ENCODE data around the gene STRN4. TPM values are rescaled to one million over a fixed set of nuclear protein-coding genes. Genes with fewer than 3 reads are reported as not detected.
A peak's percentile ranks its signal among the peaks of the same experiment; 100 is the strongest.

STRN4 gene
- total and polyA plus RNA-seq, 9 of the 15 experiments (the other 6 are each of a cell fraction or from before 2014, with no cell fraction given): 0.62 to 83.7 (median 36.9) TPM

DNA sequence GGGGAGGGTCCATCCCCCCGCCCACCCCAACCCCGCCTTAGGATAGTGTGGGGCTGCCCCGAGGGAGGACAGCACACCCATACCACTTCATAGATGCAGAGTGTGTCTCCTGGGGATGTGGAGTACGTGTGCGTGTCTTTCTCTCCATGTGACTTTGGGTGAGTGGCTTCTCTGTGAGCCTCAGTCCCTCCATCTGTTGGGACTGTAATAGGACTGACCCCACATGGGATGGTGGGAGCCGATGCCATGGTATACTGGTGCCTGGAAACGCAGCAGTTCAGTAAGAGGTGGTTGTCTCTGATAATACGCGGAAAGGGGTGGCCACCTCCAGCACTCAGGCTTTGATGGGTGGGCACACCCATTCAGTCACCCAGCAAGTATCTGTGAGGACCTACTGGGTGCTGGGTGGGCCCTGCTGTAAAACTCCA is 28.5 kb downstream of the STRN4 start (continued):
- no peak for TF ChIP-seq ZNF174 (CRISPR knock-in tag; IDR thresholded peaks at IDR 0.05)
- TF ChIP-seq NR2C1 (IDR thresholded peaks at IDR 0.05): no peak
- TF ChIP-seq NR2C1 (tag; IDR thresholded peaks at IDR 0.05): no peak
- TF ChIP-seq, protein P1, sequence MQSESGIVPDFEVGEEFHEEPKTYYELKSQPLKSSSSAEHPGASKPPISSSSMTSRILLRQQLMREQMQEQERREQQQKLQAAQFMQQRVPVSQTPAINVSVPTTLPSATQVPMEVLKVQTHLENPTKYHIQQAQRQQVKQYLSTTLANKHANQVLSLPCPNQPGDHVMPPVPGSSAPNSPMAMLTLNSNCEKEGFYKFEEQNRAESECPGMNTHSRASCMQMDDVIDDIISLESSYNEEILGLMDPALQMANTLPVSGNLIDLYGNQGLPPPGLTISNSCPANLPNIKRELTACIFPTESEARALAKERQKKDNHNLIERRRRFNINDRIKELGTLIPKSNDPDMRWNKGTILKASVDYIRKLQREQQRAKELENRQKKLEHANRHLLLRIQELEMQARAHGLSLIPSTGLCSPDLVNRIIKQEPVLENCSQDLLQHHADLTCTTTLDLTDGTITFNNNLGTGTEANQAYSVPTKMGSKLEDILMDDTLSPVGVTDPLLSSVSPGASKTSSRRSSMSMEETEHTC (IDR thresholded peaks at IDR 0.05): no peak
- TF ChIP-seq ATF7 (IDR thresholded peaks at IDR 0.05): no peak
- no peak for TF ChIP-seq ZFP36 (IDR thresholded peaks at IDR 0.05; ENCODE audit: low read depth, low read length, partially characterized antibody)
- TF ChIP-seq ZC3H4 (CRISPR knock-in tag; IDR thresholded peaks at IDR 0.05; ENCODE audit: borderline replicate concordance): peak; percentile 77; the same call in 1 of the 2 replicates

DNA sequence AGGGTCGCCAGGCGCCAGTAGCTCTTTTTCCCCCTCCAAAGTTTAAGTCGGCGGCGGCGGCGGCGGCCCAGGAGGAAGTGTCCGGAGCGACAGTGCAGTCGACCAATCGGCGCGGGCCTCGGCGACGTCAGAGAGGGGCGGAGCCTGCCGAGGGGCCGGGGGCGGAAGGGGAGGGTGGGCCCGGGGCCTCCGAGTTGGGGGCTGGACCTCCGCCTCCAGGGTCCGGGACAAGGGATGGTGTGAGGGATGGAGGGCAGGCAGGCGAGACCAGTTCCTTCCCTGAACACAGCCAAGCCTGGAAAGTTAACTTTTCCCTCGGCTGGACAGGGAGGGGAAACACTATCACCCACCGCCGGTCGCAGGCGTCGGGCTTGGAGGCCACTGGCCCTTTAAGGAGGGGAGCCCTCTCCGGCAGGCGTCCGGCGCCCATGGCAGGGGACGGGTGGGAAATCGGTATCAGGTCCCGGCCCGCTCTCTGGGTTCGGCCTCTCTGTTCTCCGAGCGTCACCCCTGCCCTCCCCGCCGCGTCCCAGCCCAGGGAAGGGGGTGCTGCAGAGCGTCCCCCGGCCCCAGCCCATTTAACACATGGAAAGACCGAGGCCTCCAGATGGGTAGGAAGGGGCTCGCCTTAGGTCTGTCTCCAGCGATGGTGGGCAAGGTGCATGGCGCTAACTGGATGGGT is 29.1 kb downstream of the STRN4 start, which contains the start of gene PRKD2:
Gene PRKD2 (minus strand): TSS at position 81 of the 682 bp plus-strand sequence. CDS start 744 bp downstream, outside the sequence.
- H2AFZ ChIP-seq (ENCODE audit: low read depth, low read length): peak within 1 kb of the TSS; percentile 98
- peak within 1 kb of the TSS; percentile 85 to 93 for H3K9ac ChIP-seq (ENCODE audit: insufficient read depth in 1 of 2, low read depth in 2 of 2, low read length in 2 of 2)
- peak within 1 kb of the TSS; percentile 89 for H3K27ac ChIP-seq (ENCODE audit: extremely low read depth, low read depth, low read length)
- no TSS peak for BruUV-seq (replicated peaks)
- H3K9me3 ChIP-seq (replicated peaks; ENCODE audit: control insufficient read depth, insufficient read depth, low read depth, low read length): no peaks in the 10 kb centered on the region
- ChIA-PET CTCF (ENCODE audit: low intra/inter-chr PET ratio) (no interaction called here), POLR2A (interaction anchor here (0.6 to 2.7 kb wide), 4 partner anchors 12 to 71 kb away, joined by 3 to 7 read pairs (median 6); partner anchors contain the start of gene SLC1A5)
- DNase-seq (ENCODE audit: extremely low read depth in 1 of 4, low spot score in 3 of 4): peak; percentile 88 to 97 (median 96)
- peak; percentile 84 for ATAC-seq
- in situ Hi-C loops (cut with MboI): no loop called here
- FAIRE-seq: no peak
- H3K36me3 ChIP-seq (ENCODE audit: control insufficient read depth, insufficient read depth, low read length): peaks cover 42% of the 10 kb centered on the region; the same call in 2 of the 3 replicates
- H3K27me3 ChIP-seq (ENCODE audit: control insufficient read depth in 2 of 2, insufficient read depth in 2 of 2, low read length in 2 of 2): no peaks in the 10 kb centered on the region
- H3K9me1 ChIP-seq (ENCODE audit: control insufficient read depth, insufficient read depth, low read length): no peaks in the 10 kb centered on the region
- H3K4me3 ChIP-seq: peak within 1 kb of the TSS; percentile 70
- 1% methylated on average over 17 of the region's 52 CpGs for WGBS (ENCODE audit: insufficient coverage, low coverage, missing lambda C conversion rate)
- peak within 1 kb of the TSS; percentile 94 for H3K4me2 ChIP-seq (ENCODE audit: insufficient read depth, low read length)
- intact Hi-C loops (cut with micrococcal nuclease): no loop called here
- peaks cover 4% of the 10 kb centered on the region; the same call in 1 of the 2 replicates for H4K20me1 ChIP-seq (replicated peaks; ENCODE audit: control insufficient read depth, insufficient read depth, low read length)
- peaks cover 27% of the 10 kb centered on the region for H3K79me2 ChIP-seq (ENCODE audit: control insufficient read depth, insufficient read depth, low read length)
- H3K4me1 ChIP-seq (replicated peaks in 1 of 2; ENCODE audit: control insufficient read depth in 2 of 2, insufficient read depth in 2 of 2, low read length in 2 of 2): peaks cover 22 to 67% of the 10 kb centered on the region in 2 experiments
- TF ChIP-seq TEAD1 (CRISPR knock-in tag; IDR thresholded peaks at IDR 0.05): 0 out of 4 replicates have a peak, but pooled peaks of 1 of the 2 experiments have one; percentile 29
- no peak for TF ChIP-seq ZNF253 (CRISPR knock-in tag; conservative IDR thresholded peaks at IDR 0.05)
- TF ChIP-seq, protein P2, sequence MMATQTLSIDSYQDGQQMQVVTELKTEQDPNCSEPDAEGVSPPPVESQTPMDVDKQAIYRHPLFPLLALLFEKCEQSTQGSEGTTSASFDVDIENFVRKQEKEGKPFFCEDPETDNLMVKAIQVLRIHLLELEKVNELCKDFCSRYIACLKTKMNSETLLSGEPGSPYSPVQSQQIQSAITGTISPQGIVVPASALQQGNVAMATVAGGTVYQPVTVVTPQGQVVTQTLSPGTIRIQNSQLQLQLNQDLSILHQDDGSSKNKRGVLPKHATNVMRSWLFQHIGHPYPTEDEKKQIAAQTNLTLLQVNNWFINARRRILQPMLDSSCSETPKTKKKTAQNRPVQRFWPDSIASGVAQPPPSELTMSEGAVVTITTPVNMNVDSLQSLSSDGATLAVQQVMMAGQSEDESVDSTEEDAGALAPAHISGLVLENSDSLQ (IDR thresholded peaks at IDR 0.05): peak; percentile 98
- peak; percentile 63 to 79 for TF ChIP-seq MAZ (CRISPR knock-in tag; conservative IDR thresholded peaks at IDR 0.05 in 1 of 2, IDR thresholded peaks at IDR 0.05 in 1 of 2)
- no peak for TF ChIP-seq KDM5B (IDR thresholded peaks at IDR 0.05; ENCODE audit: insufficient replicate concordance, low read depth, low read length)
- no peak for TF ChIP-seq RAD21 (CRISPR knock-in tag; conservative IDR thresholded peaks at IDR 0.05 in 1 of 2, IDR thresholded peaks at IDR 0.05 in 1 of 2)
- TF ChIP-seq YY1 (IDR thresholded peaks at IDR 0.05; ENCODE audit: borderline replicate concordance in 1 of 3, control insufficient read depth in 1 of 3, extremely low read depth in 1 of 3, insufficient read depth in 3 of 3, insufficient read length in 1 of 3, insufficient replicate concordance in 2 of 3, low read depth in 1 of 3, low read length in 2 of 3): peak in 1 of 3 experiments; percentile 21
- TF ChIP-seq EZH2 (IDR thresholded peaks at IDR 0.05; ENCODE audit: borderline replicate concordance, low read depth, low read length): no peak
- TF ChIP-seq PHB (CRISPR knock-in tag; IDR thresholded peaks at IDR 0.05): no peak
- TF ChIP-seq TOE1 (IDR thresholded peaks at IDR 0.05; ENCODE audit: borderline replicate concordance): peak; percentile 69
- TF ChIP-seq TOE1 (CRISPR knock-in tag; IDR thresholded peaks at IDR 0.05; ENCODE audit: borderline replicate concordance, low read depth): no peak
